A673 (cell line): ENCODE data around the gene ATXN10.

ENCODE experiments used
- EZH2 ChIP-seq: fragments of 200-600 bp; sonication (generic); IDR thresholded peaks from 2 replicates; pipeline ENCODE4 v1.6.1; 2017; ENCODE audit warnings: borderline replicate concordance, low read depth, mild to moderate bottlenecking, mixed read lengths, antibody characterized with exemption, low read length; ENCODE audit not compliant: poor library complexity, severe bottlenecking
- TF ChIP-seq, protein P1 (sequence below): fragments of 300-800, 200-600 bp; sonication (generic); conservative IDR thresholded peaks from 2 replicates; pipeline ENCODE4 v1.5.1; 2017; ENCODE audit warnings: low read depth, mild to moderate bottlenecking, antibody characterized with exemption, low read length, moderate library complexity, mixed read lengths

- TF ChIP-seq, protein P1, sequence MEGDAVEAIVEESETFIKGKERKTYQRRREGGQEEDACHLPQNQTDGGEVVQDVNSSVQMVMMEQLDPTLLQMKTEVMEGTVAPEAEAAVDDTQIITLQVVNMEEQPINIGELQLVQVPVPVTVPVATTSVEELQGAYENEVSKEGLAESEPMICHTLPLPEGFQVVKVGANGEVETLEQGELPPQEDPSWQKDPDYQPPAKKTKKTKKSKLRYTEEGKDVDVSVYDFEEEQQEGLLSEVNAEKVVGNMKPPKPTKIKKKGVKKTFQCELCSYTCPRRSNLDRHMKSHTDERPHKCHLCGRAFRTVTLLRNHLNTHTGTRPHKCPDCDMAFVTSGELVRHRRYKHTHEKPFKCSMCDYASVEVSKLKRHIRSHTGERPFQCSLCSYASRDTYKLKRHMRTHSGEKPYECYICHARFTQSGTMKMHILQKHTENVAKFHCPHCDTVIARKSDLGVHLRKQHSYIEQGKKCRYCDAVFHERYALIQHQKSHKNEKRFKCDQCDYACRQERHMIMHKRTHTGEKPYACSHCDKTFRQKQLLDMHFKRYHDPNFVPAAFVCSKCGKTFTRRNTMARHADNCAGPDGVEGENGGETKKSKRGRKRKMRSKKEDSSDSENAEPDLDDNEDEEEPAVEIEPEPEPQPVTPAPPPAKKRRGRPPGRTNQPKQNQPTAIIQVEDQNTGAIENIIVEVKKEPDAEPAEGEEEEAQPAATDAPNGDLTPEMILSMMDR = no peak
- TF ChIP-seq EZH2 = no peak
Measured at GRCh38 chr22:45836418-45837169, 165.0 kb downstream of the ATXN10 start.
